HepG2 (cell line): ENCODE measurements around the gene RETREG2. TPM values are rescaled to one million over a fixed set of nuclear protein-coding genes. Genes with fewer than 3 reads are reported as not detected.

Experiments
- BRD4 ChIP-seq: sonication (generic); formaldehyde crosslinking; IDR thresholded peaks from 2 replicates; pipeline ENCODE4 v1.4.0; 2020; ENCODE audit warnings: missing genetic modification reagents
- DNMT1 ChIP-seq: sonication (generic); formaldehyde crosslinking; IDR thresholded peaks from 2 replicates; pipeline ENCODE4 v1.5.1; 2020; ENCODE audit warnings: mild to moderate bottlenecking, missing genetic modification reagents
- FOXO1 ChIP-seq: sonication (generic); formaldehyde crosslinking; IDR thresholded peaks from 2 replicates; pipeline ENCODE4 v1.4.0; 2020; ENCODE audit warnings: missing genetic modification reagents
- HOXA5 ChIP-seq: sonication (generic); formaldehyde crosslinking; IDR thresholded peaks from 2 replicates; pipeline ENCODE4 v1.4.0; 2020; ENCODE audit warnings: missing genetic modification reagents
- LCORL ChIP-seq, 2 experiments: fragments of 450-650 bp in 1 of 2; sonication (generic) in 1 of 2; formaldehyde crosslinking in 1 of 2; IDR thresholded peaks; 2 replicates each; pipeline versions ENCODE4 v1.5.0 to v1.6.1; 2017 to 2020; ENCODE audit warnings: antibody characterized with exemption in 1 of 2, missing genetic modification reagents in 1 of 2
- NFE2 ChIP-seq: sonication (generic); formaldehyde crosslinking; IDR thresholded peaks from 2 replicates; pipeline ENCODE4 v1.4.0; 2020; ENCODE audit warnings: missing genetic modification reagents
- POLR2AphosphoS2 ChIP-seq: IDR thresholded peaks from 2 replicates; pipeline ENCODE4 v1.6.1; 2011; ENCODE audit warnings: low read depth, low read length, improper control_type of control experiment
- RARA ChIP-seq: IDR thresholded peaks from 2 replicates; pipeline ENCODE4 v1.6.1; 2016; ENCODE audit warnings: missing genetic modification reagents, missing compliant biosample characterization
- REPIN1 ChIP-seq: sonication (generic); formaldehyde crosslinking; IDR thresholded peaks from 2 replicates; pipeline ENCODE4 v1.8.0; 2022; ENCODE audit warnings: missing genetic modification reagents, low read depth, mild to moderate bottlenecking, borderline replicate concordance
- SATB2 ChIP-seq: sonication (generic); formaldehyde crosslinking; IDR thresholded peaks from 2 replicates; pipeline ENCODE4 v1.5.0; 2020; ENCODE audit warnings: missing genetic modification reagents
- SOX13 ChIP-seq, 3 experiments: fragments of 450-650 bp in 1 of 3; sonication (generic) in 1 of 3; formaldehyde crosslinking in 1 of 3; IDR thresholded peaks in 2 of 3; conservative IDR thresholded peaks in 1 of 3; 2 replicates each; pipeline versions ENCODE4 v1.5.0 to v1.6.1; 2016 to 2020; ENCODE audit warnings: antibody characterized with exemption in 1 of 3, mild to moderate bottlenecking in 1 of 3, missing compliant biosample characterization in 1 of 3, missing genetic modification reagents in 1 of 3, moderate library complexity in 1 of 3
- SRF ChIP-seq: IDR thresholded peaks from 2 replicates; pipeline ENCODE4 v1.6.1; 2011; ENCODE audit warnings: mild to moderate bottlenecking, low read depth, low read length, moderate library complexity
- ZNF274 ChIP-seq: sonication (generic); formaldehyde crosslinking; IDR thresholded peaks from 2 replicates; pipeline ENCODE4 v1.5.1; 2020; ENCODE audit warnings: mild to moderate bottlenecking, missing genetic modification reagents
- ZNF672 ChIP-seq: sonication (generic); formaldehyde crosslinking; IDR thresholded peaks from 2 replicates; pipeline ENCODE4 v1.8.1; 2022; ENCODE audit warnings: missing genetic modification reagents
- ZNF747 ChIP-seq: sonication (generic); formaldehyde crosslinking; IDR thresholded peaks from 2 replicates; pipeline ENCODE4 v1.8.1; 2023; ENCODE audit warnings: missing genetic modification reagents, mild to moderate bottlenecking, borderline replicate concordance
- polyA plus RNA-seq, 8 experiments: library from polyadenylated mRNA; depleted of rRNA in 3 of 8; stranded (reverse) in 7 of 8; unstranded in 1 of 8; fragments of >200 nt; fragmentation: Illumina TruSeq in 4 of 8; extraction: Trizol in 4 of 8; gene quantifications; 2 replicates each; pipeline versions ENCODE4 v1.2.1 to v1.2.3, GENCODE V29; 2011 to 2016; ENCODE audit warnings: low read depth in 4 of 8, missing spikeins in 1 of 8, mixed read lengths in 1 of 8; ENCODE audit not compliant: insufficient read depth in 1 of 8
- total RNA-seq, 5 experiments: library from RNA; depleted of rRNA; stranded (reverse); fragments of >200 nt; fragmentation: Illumina TruSeq; extraction: Trizol; gene quantifications; 2 replicates each; pipeline ENCODE4 v1.2.3, GENCODE V29; 2016; ENCODE audit warnings: low read depth in 1 of 5
- TF ChIP-seq, protein P1 (sequence below): sonication (generic); formaldehyde crosslinking; IDR thresholded peaks from 2 replicates; pipeline ENCODE4 v1.9.0; 2022; ENCODE audit warnings: low read depth, missing genetic modification reagents
- TF ChIP-seq, protein P2 (sequence below): sonication (generic); formaldehyde crosslinking; IDR thresholded peaks from 2 replicates; pipeline ENCODE4 v1.5.0; 2020; ENCODE audit warnings: mild to moderate bottlenecking, missing genetic modification reagents
- TF ChIP-seq, protein P3 (sequence below): sonication (generic); formaldehyde crosslinking; conservative IDR thresholded peaks from 2 replicates; pipeline ENCODE4 v1.8.0; 2022; ENCODE audit warnings: missing genetic modification reagents
- TF ChIP-seq, protein P4 (sequence below): sonication (generic); formaldehyde crosslinking; IDR thresholded peaks from 2 replicates; pipeline ENCODE4 v1.4.0; 2020; ENCODE audit warnings: missing genetic modification reagents
- TF ChIP-seq, protein P5 (sequence below): sonication (generic); formaldehyde crosslinking; IDR thresholded peaks from 2 replicates; pipeline ENCODE4 v1.5.0; 2020; ENCODE audit warnings: missing genetic modification reagents
- TF ChIP-seq, protein P6 (sequence below): sonication (generic); formaldehyde crosslinking; IDR thresholded peaks from 2 replicates; pipeline ENCODE4 v1.8.1; 2023; ENCODE audit warnings: mild to moderate bottlenecking, missing genetic modification reagents

RETREG2 gene
- total and polyA plus RNA-seq, 2 of the 13 experiments (the other 11 are each of a cell fraction or from before 2014, with no cell fraction given) = 86.0 to 134 TPM

DNA sequence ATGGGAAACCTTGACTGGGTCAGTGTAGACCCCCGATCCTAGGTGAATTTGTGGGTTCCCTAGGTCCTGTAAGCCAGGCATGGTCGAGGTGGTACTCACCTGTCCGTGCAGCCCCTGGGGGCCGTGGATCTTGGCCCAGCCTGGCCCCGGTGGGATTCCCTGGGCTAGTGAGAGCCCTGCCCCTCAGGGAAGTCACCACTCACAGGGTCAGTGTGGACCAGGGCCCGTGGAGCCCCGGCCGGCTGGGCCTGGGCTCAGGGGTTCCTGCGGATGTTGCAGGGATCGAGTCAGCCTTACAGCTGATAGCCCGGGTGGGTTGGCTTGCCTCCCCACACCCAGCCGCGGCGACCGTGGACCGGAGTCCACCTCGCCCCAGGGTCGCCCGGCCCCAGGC lies 50.8 kb downstream of the RETREG2 start (continued):
- TF ChIP-seq, protein P1, sequence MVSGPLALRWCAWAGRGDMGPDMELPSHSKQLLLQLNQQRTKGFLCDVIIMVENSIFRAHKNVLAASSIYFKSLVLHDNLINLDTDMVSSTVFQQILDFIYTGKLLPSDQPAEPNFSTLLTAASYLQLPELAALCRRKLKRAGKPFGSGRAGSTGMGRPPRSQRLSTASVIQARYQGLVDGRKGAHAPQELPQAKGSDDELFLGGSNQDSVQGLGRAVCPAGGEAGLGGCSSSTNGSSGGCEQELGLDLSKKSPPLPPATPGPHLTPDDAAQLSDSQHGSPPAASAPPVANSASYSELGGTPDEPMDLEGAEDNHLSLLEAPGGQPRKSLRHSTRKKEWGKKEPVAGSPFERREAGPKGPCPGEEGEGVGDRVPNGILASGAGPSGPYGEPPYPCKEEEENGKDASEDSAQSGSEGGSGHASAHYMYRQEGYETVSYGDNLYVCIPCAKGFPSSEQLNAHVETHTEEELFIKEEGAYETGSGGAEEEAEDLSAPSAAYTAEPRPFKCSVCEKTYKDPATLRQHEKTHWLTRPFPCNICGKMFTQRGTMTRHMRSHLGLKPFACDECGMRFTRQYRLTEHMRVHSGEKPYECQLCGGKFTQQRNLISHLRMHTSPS (CRISPR knock-in tag) = no peak
- TF ChIP-seq, protein P2, sequence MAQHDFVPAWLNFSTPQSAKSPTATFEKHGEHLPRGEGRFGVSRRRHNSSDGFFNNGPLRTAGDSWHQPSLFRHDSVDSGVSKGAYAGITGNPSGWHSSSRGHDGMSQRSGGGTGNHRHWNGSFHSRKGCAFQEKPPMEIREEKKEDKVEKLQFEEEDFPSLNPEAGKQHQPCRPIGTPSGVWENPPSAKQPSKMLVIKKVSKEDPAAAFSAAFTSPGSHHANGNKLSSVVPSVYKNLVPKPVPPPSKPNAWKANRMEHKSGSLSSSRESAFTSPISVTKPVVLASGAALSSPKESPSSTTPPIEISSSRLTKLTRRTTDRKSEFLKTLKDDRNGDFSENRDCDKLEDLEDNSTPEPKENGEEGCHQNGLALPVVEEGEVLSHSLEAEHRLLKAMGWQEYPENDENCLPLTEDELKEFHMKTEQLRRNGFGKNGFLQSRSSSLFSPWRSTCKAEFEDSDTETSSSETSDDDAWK (CRISPR knock-in tag) = no peak
- TF ChIP-seq ZNF672 (CRISPR knock-in tag) (no peak), ZNF747 (CRISPR knock-in tag) (no peak), SOX13 (IDR thresholded peaks at IDR 0.05) (no peak), SOX13 (CRISPR knock-in tag; conservative IDR thresholded peaks at IDR 0.05 in 1 of 2, IDR thresholded peaks at IDR 0.05 in 1 of 2) (0 out of 4 replicates have a peak, but pooled peaks of 1 of the 2 experiments have one; percentile 17), DNMT1 (0 out of 2 replicates have a peak, but pooled peaks have one; percentile 19), POLR2AphosphoS2 (no peak), RARA (CRISPR knock-in tag) (no peak), LCORL (IDR thresholded peaks at IDR 0.05) (no peak), LCORL (CRISPR knock-in tag; IDR thresholded peaks at IDR 0.05) (0 out of 2 replicates have a peak, but pooled peaks have one; percentile 13), HOXA5 (CRISPR knock-in tag) (no peak), BRD4 (CRISPR knock-in tag) (no peak), FOXO1 (CRISPR knock-in tag) (no peak), SRF (no peak), NFE2 (CRISPR knock-in tag) (no peak), ZNF274 (no peak; the same call in 1 of the 2 replicates), REPIN1 (CRISPR knock-in tag) (no peak), SATB2 (CRISPR knock-in tag) (no peak)
- TF ChIP-seq, protein P3, sequence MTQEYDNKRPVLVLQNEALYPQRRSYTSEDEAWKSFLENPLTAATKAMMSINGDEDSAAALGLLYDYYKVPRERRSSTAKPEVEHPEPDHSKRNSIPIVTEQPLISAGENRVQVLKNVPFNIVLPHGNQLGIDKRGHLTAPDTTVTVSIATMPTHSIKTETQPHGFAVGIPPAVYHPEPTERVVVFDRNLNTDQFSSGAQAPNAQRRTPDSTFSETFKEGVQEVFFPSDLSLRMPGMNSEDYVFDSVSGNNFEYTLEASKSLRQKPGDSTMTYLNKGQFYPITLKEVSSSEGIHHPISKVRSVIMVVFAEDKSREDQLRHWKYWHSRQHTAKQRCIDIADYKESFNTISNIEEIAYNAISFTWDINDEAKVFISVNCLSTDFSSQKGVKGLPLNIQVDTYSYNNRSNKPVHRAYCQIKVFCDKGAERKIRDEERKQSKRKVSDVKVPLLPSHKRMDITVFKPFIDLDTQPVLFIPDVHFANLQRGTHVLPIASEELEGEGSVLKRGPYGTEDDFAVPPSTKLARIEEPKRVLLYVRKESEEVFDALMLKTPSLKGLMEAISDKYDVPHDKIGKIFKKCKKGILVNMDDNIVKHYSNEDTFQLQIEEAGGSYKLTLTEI (CRISPR knock-in tag) = no peak
- TF ChIP-seq, protein P4, sequence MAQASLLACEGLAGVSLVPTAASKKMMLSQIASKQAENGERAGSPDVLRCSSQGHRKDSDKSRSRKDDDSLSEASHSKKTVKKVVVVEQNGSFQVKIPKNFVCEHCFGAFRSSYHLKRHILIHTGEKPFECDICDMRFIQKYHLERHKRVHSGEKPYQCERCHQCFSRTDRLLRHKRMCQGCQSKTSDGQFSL (CRISPR knock-in tag) = no peak
- TF ChIP-seq, protein P5, sequence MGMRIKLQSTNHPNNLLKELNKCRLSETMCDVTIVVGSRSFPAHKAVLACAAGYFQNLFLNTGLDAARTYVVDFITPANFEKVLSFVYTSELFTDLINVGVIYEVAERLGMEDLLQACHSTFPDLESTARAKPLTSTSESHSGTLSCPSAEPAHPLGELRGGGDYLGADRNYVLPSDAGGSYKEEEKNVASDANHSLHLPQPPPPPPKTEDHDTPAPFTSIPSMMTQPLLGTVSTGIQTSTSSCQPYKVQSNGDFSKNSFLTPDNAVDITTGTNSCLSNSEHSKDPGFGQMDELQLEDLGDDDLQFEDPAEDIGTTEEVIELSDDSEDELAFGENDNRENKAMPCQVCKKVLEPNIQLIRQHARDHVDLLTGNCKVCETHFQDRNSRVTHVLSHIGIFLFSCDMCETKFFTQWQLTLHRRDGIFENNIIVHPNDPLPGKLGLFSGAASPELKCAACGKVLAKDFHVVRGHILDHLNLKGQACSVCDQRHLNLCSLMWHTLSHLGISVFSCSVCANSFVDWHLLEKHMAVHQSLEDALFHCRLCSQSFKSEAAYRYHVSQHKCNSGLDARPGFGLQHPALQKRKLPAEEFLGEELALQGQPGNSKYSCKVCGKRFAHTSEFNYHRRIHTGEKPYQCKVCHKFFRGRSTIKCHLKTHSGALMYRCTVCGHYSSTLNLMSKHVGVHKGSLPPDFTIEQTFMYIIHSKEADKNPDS (CRISPR knock-in tag) = no peak
- TF ChIP-seq, protein P6, sequence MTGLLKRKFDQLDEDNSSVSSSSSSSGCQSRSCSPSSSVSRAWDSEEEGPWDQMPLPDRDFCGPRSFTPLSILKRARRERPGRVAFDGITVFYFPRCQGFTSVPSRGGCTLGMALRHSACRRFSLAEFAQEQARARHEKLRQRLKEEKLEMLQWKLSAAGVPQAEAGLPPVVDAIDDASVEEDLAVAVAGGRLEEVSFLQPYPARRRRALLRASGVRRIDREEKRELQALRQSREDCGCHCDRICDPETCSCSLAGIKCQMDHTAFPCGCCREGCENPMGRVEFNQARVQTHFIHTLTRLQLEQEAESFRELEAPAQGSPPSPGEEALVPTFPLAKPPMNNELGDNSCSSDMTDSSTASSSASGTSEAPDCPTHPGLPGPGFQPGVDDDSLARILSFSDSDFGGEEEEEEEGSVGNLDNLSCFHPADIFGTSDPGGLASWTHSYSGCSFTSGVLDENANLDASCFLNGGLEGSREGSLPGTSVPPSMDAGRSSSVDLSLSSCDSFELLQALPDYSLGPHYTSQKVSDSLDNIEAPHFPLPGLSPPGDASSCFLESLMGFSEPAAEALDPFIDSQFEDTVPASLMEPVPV = 0 out of 2 replicates have a peak, but pooled peaks have one; percentile 31
